ENCODE results near the gene GAL3ST3. TPM values are rescaled to one million over a fixed set of nuclear protein-coding genes. Genes with fewer than 3 reads are reported as not detected.

The GAL3ST3 gene
- total RNA-seq, 4 donors from 2014 or later: 0.26 to 2.1 (median 1.9) TPM; not detected in 1

DNA sequence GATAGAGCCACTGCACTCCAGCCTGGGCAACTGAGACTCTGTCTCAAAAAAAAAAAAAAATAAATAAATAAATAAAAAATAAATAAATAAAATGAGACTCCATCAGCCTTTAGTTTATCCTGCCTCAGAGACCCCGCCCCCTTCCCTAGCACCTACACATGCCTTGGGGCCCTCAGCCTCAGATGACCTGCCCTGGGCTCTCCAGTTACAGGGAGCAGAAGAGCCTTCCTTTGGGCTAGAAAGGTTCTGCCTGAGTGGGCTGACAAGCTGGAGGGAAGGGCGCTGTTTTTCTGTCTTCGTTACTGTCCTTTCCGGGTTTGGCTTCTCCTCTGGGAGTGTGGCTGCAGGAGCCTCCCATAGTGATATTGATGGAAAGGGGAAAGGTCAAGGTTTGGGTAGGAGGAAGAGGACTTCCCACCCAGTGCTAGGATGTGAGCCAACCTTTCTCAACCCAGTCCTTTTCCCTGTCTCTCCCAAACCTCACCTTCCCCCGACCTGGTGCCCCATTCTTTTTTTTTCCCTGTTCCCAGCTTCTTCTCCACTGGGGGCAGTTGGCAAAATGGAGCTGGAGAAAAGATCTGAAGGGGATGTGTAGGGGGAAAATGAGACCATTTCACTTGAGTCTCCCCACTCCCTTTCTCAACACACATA, 1.7 kb upstream of the GAL3ST3 start:
- peaks cover 0 to 15% of the 10 kb centered on the region in 2 donors for H3K4me1 ChIP-seq
- TF ChIP-seq POLR2A (IDR thresholded peaks at IDR 0.05) (no peak), CTCF (IDR thresholded peaks at IDR 0.05) (no peak)
- H3K9me3 ChIP-seq: no peaks in the 10 kb centered on the region
- peak overlapping the region; percentile 90 to 93 for H3K27ac ChIP-seq
- no peaks in the 10 kb centered on the region for H3K27me3 ChIP-seq
- no peak overlapping the region for H3K4me3 ChIP-seq
- H3K36me3 ChIP-seq: no peaks in the 10 kb centered on the region
- intact Hi-C loops (cut with DNase I; ENCODE audit: low total_unique reads): no loop called here
- no peak for DNase-seq

GRCh38 chr11:66047541-66048365, 1.2 kb downstream of the GAL3ST3 start:
- TF ChIP-seq POLR2A (IDR thresholded peaks at IDR 0.05): no peak
- TF ChIP-seq CTCF (IDR thresholded peaks at IDR 0.05): no peak
- intact Hi-C loops (cut with DNase I; ENCODE audit: low total_unique reads): no loop called here
- no peak for DNase-seq
- H3K27ac ChIP-seq: no peak overlapping the region
- peaks cover 0 to 4% of the 10 kb centered on the region in 2 donors for H3K4me1 ChIP-seq
- H3K4me3 ChIP-seq: no peak overlapping the region
- no peaks in the 10 kb centered on the region for H3K9me3 ChIP-seq
- H3K36me3 ChIP-seq: no peaks in the 10 kb centered on the region
- no peaks in the 10 kb centered on the region for H3K27me3 ChIP-seq

GRCh38 chr11:66046901-66047300, 2.1 kb downstream of the GAL3ST3 start:
- DNase-seq: no peak
- Histone ChIP-seq H3K27ac (no peak overlapping the region), H3K27me3 (no peaks in the 10 kb centered on the region), H3K36me3 (no peaks in the 10 kb centered on the region), H3K4me3 (no peak overlapping the region), H3K4me1 (peaks cover 0 to 4% of the 10 kb centered on the region in 2 donors), H3K9me3 (no peaks in the 10 kb centered on the region)
- no peak for TF ChIP-seq POLR2A (IDR thresholded peaks at IDR 0.05)
- no peak for TF ChIP-seq CTCF (IDR thresholded peaks at IDR 0.05)
- intact Hi-C loops (cut with DNase I; ENCODE audit: low total_unique reads): no loop called here

DNA sequence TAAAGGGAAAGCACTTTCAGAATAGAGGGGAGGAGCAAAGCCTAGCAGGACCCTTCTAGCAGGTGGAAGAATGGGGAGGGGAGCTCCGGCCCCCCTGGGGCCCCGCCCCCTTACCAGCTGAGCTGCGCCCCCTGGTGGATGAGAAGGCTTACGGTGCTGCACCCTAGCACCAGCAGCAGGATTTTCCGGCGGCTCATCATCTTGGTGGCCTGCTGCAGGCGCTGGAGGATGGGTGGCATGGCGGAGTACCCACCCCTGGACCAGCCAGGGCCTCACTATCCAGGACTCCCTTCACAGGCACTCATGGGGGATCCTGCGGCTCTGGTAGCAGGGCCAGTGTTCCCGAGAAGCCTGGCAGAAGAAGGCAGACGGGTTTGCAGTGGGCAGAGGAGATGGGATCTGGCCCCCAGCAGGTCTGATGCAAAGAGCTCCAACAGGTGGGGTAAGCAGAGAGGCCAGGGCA, 3.8 kb downstream of the GAL3ST3 start:
- intact Hi-C loops (cut with DNase I; ENCODE audit: low total_unique reads): no loop called here
- Histone ChIP-seq H3K4me1 (no peaks in the 10 kb centered on the region), H3K27me3 (no peaks in the 10 kb centered on the region), H3K27ac (no peak overlapping the region), H3K36me3 (no peaks in the 10 kb centered on the region), H3K4me3 (no peak overlapping the region), H3K9me3 (no peaks in the 10 kb centered on the region)
- TF ChIP-seq POLR2A (IDR thresholded peaks at IDR 0.05) (no peak), CTCF (IDR thresholded peaks at IDR 0.05) (peak; percentile 74 to 86 (median 79))
- DNase-seq: peak; percentile 64 to 67

DNA sequence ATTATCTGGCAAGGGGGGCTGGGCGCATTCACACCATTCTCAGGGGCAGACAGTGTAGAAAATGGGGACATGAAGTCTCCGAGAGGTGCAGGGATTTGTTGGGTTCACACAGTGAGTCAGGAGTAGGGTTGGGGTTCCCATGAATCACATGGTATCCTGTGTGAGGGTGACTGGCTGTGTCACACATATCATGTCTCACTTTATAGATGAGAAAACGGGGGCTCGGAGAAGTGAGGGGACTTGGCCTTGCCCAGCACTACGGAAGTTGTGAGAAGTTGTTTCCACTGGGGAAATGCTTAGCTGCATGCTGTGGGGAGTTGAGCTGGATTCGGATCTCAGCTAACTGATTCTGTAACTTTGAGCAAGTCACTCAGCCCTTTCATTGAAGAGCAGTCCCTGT, 4.2 kb downstream of the GAL3ST3 start:
- TF ChIP-seq CTCF (IDR thresholded peaks at IDR 0.05) (no peak), POLR2A (IDR thresholded peaks at IDR 0.05) (no peak)
- Histone ChIP-seq H3K36me3 (no peaks in the 10 kb centered on the region), H3K4me3 (no peak overlapping the region), H3K9me3 (no peaks in the 10 kb centered on the region), H3K27me3 (no peaks in the 10 kb centered on the region), H3K27ac (no peak overlapping the region), H3K4me1 (no peaks in the 10 kb centered on the region)
- intact Hi-C loops (cut with DNase I; ENCODE audit: low total_unique reads): no loop called here
- DNase-seq: no peak

Data from uterus (tissue), 4 donors.